ENCODE data around the gene ABR.
"Not testable (repeated sequence)": the region's sequence is repeated elsewhere in the genome, so short reads cannot be mapped to it uniquely, and the experiment has no call there.

ABR gene

DNA sequence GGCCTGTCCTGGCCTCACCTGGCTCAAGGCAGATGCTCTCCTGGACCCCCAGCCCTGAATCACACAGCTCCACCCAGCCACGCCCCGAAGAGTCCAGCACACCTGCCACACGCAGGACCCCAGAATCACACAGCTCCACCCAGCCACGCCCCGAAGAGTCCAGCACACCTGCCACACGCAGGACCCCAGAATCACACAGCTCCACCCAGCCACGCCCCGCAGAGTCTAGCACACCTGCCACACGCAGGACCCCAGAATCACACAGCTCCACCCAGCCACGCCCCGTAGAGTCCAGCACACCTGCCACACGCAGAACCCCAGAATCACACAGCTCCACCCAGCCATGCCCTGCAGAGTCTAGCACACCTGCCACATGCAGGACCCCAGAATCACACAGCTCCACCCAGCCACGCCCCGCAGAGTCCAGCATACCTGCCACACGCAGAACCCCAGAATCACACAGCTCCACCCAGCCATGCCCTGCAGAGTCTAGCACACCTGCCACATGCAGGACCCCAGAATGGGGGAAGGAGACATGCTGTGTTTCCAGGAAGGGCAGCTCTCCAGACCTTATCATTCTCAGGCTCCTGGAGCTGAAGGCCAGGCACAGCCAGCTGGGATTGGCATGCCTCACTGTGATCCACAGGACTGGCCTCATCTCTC, 105.7 kb downstream of the ABR start:
- in situ Hi-C loops (cut with MboI; ENCODE audit: low sequenced_read_pairs): not testable (repeated sequence)

DNA sequence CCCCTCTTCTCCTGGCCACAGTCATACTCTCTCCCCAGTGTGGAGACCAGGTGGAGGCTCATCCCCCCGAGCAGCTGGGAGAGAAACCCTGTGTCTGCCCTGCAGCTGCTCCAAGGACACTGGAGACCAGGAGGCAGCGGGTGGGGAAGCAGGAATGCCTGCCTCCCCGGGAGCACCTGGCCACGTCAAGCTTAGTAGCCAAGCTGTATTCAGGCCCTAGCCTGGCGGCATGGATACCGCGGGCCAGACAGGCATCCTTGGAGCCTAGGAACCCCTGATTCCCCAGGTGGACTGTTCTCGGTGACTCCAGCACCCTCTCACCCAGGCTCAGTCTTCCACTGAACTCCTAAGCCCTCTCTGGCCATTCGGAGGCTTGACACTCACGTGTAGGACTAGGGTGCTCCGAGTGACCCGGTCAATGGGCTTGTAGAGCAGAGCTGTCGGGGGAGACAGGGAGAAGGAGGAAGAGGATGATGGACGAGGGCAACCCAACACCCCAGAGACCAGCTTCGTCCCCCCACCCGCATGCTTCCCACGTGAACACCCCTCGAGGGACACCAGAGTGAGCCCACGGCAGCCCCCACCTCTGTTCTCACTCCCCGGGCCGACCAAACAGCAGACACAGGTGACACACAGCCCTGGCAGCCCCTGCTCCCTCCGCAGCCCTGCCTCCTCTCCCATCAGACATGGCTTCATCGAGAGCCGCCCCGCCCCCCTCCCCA, 106.4 kb downstream of the ABR start:
- in situ Hi-C loops (cut with MboI; ENCODE audit: low sequenced_read_pairs): no loop called here

DNA sequence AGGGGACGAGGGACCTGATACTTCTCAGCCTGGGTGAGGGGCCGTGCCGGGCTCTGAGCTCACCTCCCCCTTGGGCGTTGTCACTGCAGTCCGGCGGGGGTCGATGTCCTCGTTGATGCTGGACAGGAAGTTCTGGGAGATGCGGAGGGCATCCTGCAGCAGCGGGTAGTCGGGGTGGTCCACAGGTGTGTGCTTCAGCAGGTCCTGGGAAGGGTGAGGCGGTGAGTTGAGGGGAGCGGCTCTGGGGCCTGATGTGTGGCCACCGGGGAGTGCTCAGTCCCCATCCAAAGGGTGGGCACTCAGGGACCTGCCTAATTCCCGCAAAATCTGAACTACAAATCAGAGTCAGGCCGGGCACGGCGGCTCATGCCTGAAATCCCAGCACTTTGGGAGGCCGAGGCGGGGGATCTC, 107.2 kb downstream of the ABR start:
- in situ Hi-C loops (cut with MboI; ENCODE audit: low sequenced_read_pairs): no loop called here

DNA sequence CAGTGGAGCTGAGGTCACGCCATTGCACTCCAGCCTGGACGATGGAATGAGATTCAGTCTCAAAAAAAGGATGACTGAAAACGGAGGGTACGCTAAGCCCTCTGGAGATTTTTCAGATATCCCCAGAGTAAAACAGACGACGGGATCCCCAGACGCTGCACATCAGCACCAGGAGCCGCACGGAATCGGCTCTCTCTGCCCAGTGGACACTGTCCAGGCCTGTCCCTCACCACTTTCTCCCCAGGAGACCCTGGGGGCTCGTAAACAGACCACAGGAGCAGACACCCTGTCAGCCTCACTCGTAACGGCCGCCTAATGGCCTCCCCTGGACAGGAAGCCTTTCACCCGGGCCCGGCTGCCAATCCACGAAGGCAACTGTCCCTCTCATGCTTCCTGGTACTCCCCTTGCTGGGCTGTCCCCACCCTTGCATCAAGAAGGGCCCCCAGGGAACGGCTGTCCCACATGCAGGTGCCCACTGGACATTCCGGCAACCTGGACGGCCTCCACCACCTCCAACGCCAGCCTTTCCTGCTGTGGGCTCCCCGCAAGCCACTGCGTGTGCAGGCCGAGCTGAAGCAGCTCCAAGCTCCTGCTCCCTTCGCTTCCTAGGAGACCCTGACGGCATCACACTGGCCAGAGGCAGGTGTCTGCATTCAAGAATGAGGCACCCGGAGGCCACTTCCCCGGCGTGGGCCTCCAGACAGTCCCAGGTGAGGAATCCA, 108.5 kb downstream of the ABR start:
- in situ Hi-C loops (cut with MboI; ENCODE audit: low sequenced_read_pairs): no loop called here

DNA sequence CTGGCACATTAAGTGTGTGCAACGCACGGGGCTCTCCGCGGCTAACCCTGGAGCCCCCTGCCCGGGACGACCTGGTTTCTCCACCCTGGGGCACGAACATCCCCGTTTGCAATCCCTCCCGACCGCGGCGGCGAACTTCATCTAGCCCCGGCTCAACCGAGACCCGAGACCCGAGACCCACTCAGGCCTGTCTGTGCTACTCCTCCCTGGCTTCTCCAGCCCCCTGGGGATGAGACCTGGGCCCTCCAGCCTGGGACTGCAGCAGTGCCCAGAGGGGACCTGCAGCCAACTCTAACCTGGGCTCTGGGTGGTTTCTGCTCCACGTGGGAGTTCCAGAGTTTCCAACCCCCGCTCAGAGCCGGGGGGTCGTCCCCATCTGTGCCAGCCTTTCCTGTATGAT, 109.4 kb downstream of the ABR start:
- in situ Hi-C loops (cut with MboI; ENCODE audit: low sequenced_read_pairs): no loop called here

DNA sequence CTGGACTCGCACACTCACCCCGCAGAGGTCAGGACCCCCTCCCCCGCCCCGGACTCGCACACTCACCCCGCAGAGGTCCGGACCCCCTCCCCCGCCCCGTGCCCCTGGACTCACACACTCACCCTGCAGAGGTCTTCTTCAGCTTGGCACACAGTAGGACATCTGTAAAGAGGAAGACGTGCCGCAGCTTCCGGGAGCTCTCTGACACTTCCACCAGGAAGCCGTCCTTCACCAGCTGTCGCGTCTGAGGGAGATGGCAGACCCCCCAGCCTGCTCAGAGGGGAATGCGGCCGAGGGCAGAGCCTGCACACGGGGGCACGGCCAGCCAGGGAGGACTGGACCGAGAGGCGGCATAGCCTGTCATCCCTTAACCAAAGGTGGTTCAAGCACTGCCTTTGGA, 109.9 kb downstream of the ABR start:
- in situ Hi-C loops (cut with MboI; ENCODE audit: low sequenced_read_pairs): no loop called here

DNA sequence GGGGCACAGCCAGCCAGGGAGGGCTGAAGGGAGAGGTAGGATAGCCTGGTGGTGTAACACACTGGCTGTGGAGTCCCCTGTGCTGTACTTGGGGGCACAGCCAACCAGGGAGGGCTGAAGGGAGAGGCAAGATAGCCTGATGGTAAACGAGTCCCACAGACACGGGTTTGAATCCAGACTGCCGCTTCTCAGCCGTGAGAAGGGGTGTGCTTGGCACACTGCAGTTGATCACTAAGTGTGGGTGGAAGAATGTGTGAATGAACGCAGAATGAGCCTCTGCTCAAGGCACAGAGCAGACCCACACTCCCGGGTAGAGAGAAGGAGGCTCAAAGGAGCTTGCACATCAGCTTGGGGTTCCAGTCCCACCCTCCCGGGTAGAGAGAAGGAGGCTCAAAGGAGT, 111.4 kb downstream of the ABR start:
- in situ Hi-C loops (cut with MboI; ENCODE audit: low sequenced_read_pairs): no loop called here

DNA sequence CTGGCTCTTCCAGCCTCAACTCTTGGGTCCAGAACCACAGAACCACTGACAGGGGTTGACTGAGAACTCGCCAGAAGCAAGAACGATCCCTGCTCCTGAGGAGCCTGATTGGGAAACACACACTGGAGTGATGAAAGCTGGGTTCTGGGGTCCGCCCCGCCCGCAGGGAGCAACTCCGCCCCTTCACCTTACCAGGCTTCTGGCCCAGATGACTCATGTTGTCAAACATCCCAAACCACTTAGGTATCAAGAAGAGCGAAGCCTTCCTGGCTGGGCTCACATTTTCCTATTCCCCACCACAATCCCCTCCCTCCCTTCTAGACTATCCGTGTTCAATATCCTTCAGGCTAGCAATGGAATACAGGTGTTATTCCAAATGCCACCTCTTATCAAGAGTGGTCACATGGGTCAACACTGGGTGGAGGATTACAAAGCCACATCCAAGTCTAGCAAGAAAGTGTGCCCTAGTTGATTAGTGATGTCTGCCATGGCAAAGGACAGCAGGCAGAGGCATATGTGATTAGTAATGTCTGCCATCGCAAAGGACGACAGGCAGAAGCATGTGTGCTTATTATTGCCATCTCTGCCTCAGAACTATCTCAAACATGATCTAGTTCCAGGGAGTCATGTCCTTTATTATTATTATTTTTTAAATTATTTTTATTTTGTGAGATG, 112.4 kb downstream of the ABR start:
- in situ Hi-C loops (cut with MboI; ENCODE audit: low sequenced_read_pairs): no loop called here

DNA sequence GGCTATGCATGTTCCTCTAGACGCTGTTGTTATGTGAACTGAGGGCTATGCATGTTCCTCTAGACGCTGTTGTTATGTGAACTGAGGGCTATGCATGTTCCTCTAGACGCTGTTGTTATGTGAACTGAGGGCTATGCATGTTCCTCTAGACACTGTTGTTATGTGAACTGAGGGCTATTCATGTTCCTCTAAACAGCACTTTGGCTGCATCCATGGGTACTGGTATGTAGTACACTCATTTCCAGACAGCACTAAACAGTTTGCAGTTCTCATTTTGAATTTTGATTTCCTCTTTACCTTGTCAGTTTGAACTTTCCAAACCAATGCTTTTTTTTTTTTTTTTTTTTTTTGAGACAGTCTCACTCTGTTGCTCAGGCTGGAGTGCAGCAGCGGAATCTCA, 114.4 kb downstream of the ABR start:
- in situ Hi-C loops (cut with MboI; ENCODE audit: low sequenced_read_pairs): not testable (repeated sequence)

DNA sequence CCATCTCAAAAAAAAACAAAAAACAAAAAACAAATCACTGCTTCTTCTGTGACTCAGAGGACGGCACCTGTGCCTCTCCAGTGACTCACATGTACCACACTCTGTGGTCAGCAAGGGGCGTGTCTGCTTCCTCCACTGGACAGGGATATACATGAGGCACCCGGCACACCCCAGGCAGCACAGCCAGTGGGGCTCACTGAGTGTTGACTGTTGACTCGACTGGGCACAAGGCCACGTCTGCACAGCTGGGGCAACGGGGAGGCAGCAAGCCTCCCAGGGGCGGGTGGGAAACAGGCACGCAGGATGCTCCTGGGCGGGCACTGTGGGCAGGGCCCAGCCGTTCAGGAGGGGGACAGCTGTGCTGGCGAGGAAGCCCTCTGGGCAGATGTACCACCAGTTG, 118.8 kb downstream of the ABR start:
- in situ Hi-C loops (cut with MboI; ENCODE audit: low sequenced_read_pairs): no loop called here

DNA sequence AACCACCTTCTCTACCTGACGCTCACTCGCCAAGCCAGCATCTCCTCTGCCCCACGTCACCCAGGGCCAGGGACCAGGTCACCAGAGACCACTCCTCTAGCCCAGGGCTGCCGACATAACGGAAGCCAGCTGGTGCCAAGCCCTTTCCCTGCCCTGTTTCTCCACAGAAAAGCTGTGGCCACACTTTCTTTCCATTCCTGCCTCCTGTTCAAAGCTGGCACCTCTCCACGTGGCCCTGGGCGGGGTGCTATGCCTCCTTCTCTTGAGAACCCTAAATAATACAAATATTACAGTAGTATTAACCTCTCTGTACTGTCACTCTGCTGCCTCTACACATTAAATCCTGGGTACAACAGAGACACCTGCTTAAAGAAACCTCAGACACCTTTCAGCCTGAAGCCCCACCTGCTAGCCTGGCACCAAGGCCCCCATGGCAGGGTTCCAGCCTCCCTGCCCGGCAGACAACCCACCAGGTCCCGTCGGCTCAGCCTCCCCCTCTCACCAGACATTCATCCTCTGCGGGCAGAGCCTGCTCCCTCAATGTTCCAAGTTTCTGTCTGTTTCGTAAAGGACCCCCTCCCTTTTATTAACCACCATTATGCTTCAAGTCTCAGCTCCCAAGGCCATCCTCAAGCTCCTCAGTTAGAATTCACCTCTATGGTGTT, 120.5 kb downstream of the ABR start:
- in situ Hi-C loops (cut with MboI; ENCODE audit: low sequenced_read_pairs): no loop called here

DNA sequence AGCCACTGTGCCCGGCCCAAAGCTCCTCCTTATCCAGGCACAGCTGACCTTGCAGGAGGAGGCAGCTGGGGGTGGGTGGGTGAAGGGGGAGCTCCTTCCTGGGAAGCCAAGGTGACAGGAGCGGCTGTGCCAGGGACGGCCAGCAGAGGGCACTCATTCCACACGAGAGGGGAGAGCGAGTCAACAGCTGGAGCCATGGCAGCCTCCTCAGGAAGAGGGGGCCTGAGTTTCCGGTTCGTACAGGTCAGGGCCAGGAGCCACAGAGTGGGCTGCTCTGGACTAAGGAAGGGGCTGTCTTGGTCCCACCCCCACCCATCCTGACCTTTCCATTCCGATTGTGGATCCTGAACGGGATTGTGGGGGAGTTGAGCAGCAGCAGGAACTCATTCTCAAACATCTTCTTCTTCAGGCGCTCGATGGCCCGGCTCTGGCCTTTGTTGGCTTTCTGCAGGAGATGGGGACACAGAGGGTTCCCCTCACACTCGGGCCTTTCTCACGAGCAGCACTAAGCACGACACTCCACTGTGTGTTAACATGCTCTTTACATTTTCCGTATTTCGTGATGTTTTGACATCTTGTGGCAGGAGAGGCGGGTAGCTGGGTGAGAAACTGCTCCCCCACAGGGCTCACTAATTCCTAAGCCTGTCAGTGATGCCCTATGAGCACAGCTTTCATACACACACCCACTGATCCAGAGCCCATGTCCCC, 121.2 kb downstream of the ABR start:
- in situ Hi-C loops (cut with MboI; ENCODE audit: low sequenced_read_pairs): no loop called here

DNA sequence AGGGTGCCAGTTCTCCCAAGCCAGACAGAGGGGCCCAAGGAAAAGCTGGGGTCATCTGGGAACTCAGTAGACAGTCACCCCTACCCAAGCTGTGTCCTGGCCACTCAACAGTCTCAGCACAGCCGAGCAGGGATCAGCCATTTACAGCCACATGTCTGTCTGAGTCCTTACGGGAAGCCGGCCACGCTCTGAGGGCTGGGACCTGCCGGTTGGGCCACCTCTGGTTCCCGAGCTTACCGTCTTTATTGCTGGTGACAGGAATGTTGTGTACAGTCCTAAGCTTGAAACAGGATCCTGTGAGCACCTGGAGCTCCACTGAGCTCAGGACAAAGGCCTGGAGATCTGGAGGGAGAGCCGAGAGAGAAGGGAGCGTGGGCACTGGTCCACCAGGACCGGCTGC, 123.0 kb downstream of the ABR start:
- in situ Hi-C loops (cut with MboI; ENCODE audit: low sequenced_read_pairs): no loop called here

DNA sequence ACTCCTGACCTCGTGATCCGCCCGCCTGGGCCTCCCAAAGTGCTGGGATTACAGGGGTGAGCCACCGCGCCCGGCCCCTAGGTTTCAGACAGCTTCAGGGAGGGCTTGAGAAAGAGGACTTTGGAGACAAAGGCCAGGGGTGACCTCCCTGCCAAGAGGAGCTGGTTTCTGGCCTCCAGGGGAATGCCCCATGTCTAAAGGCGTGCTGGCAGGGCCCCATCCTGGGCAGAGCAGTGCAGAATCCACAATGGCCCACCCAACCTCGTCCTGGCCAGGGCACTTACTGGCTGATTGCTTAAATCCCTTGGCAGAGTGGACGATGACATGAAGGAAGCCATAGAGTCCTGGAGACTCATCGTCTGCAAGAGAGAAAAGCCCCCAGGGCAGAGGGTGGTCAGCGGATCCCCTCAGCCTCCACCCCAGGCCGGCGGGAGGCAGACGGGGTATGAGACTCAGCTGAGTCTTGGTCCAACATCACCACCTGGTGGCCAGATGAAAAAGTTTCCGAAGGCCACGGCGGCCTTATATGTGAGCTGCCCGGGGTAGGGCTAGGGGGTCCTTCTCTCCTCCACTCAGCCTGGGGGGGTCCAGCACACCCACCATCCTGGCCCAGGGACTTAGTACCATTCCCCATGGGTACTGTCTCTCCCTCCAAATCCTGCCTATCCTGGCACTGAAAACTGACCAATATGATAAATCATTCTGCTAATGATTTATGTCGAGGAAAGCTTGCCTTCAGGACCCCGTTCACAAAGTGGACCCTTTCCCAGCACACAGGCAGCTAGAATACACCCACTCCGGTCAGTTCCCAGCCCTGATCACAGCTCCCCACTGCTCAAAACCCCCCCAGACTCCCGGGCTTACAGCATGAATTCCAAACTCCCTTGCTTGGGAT, 123.8 kb downstream of the ABR start:
- in situ Hi-C loops (cut with MboI; ENCODE audit: low sequenced_read_pairs): no loop called here

DNA sequence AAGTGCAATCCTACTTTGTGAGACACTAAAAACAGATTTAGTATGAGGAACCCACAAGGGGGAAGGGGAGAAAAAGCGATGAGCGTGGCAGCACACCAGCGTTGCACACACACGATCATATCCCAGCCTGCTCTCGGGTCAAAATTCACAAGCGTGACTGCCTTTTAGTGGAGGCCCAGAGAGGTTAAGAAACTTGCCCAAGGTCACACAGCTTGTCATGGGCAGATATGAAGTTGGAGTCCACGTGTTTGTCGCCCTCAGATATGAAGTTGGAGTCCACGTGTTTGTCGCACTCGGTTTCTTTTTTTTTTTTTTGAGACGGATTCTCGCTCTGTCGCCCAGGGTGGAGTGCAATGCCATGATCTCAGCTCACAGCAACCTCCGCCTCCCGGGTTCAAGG, 124.5 kb downstream of the ABR start:
- in situ Hi-C loops (cut with MboI; ENCODE audit: low sequenced_read_pairs): no loop called here

DNA sequence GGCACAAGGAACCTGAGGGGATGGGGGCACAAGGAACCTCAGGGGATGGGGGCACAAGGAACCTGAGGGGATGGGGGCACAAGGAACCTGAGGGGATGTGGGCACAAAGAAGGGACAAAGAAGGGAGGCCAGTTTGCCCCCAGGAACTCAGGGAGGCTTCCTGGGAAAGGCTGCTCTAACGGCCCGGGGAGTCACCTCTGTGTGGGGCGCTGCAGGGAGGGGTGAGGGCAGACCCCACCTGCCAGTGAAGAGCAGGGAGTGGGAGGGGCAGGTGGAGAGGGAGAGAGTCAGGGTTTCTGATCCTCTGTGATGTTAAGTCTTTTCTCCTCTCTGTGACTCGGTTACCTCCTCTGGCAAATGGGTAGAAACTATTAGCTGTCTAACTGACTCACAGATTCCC, 125.1 kb downstream of the ABR start:
- in situ Hi-C loops (cut with MboI; ENCODE audit: low sequenced_read_pairs): no loop called here

DNA sequence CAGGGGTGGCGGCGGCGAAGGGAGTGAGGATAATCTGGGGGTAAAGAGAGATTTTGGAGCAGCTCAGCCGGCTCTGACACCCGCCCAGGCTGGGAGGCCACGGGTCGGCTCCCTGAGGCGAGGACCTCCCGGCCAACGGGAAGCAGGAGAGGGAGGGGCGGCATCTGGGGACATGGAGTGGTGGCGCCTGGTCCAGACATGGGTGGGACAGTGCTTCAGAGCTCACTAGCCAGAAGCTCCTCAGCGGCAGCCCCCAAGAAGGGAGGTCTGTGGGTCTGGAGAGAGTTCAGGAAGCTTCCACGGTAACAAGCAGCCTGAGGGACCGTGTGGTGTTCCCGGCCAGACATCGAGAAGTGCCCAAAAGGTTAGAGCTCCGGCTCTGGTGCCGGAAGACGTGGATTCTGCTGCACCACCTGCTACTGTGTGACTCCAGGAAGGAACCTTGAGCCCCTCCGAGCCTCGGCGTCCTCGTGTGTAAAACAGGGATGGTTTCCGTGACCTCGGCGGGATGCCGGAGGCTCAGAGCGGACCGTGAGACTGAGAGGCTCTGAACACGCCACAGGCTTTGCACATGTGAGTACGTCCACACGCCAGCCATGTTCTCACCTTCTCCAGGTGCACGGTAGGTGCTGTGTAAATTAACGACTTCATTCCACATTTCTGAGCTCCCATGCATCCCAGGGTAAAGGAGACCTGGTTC, 126.0 kb downstream of the ABR start:
- in situ Hi-C loops (cut with MboI; ENCODE audit: low sequenced_read_pairs): no loop called here

DNA sequence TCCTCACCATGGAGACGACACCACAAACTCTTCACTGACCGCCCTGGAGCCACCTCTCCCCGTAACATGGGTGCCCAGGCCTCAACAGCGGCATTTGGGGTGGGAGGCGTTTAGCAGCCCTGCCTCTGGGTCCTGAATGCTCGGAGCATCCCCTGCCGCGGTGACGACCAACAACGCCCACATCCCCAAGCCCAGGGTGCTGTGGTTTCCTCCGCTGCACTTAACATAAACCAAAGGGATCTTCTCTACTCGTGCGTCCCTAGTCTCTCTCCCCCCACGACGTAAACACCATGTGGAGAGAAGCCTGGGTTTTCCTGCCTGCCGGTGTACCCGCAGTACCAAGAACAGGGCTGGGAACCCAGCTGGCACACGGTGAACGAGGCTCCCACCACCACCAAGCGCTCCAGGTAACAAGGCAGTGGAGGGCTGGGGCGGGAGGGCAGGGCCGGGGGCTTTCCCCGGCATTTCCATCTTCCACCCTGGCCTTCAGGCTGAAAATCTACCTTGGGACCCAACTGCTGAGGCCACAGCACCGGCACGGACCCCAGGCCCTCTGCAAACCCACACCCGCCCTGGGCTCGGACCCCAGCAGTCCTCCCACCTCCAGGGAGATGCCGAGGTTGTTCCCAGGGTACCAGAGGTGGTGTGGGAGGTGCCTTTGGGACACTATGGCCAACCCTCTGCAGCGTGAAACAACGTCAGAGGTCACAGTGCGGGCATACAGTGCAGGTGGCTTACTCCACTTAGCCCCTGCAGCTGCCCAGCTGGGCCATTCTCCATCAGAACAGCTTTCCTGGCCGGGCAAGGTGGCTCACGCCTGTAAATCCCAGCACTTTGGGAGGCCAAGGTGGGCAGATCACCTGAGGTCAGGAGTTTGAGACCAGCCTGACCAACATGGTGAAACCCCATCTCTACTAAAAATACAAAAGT, 128.5 kb downstream of the ABR start:
- in situ Hi-C loops (cut with MboI; ENCODE audit: low sequenced_read_pairs): no loop called here
